Fibroblast of villous mesenchyme (primary cell): Measurements from ENCODE around the gene ATXN2. TPM values are rescaled to one million over a fixed set of nuclear protein-coding genes. Genes with fewer than 3 reads are reported as not detected.

Experiments
- DNase-seq: peaks from one replicate; pipeline ENCODE4 v3.0.0-alpha.2; 2010; ENCODE audit warnings: low read depth
- H3K4me3 ChIP-seq: 2 replicates; pipeline ENCODE4 v1.5.1; 2011; ENCODE audit warnings: low read depth, mild to moderate bottlenecking, low read length
- total RNA-seq: library from RNA; depleted of rRNA; stranded (reverse); fragments of >200 nt; gene quantifications from 2 replicates; pipeline ENCODE4 v1.2.3, GENCODE V29; 2012
- TF ChIP-seq, protein P1 (sequence below): IDR thresholded peaks from 2 replicates; pipeline ENCODE4 v1.5.1; 2012; ENCODE audit warnings: low read depth, mild to moderate bottlenecking, low read length; ENCODE audit not compliant: insufficient read depth

The ATXN2 gene
- total RNA-seq, 1 donor = 71.7 TPM

DNA sequence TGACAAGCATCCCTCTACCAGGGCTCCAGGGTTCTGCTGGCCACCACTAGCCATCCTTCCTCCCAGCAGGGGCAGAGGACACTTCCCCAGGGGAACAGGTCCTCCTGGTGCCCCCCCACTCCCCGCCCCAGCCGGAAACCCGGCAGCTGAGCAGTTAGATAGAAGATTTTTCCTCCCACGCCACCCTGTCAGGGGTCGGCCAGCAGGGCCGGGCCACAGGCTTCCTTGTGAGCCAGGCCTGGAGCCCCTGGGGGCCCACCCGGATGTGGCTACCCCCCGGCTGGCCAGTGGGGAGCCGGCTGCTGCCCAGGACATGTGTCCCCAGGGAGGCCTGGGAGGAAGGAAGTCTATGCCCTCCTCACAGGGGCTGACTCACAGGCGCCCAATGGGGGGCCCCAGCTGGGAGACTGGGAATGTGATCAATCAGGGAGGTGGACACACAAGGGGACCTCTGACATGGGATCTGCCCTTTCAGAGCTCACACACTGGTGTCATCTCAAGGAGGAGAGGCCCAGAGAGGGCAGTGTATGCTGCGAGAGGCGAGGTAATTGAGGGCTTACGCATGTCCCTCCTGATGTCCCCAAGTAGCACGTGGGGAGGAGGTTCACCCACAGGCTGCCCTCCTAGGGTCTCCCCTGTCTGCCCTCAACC is 189.2 kb downstream of the ATXN2 start:
- H3K4me3 ChIP-seq = peak overlapping the region; percentile 5
- TF ChIP-seq, protein P1, sequence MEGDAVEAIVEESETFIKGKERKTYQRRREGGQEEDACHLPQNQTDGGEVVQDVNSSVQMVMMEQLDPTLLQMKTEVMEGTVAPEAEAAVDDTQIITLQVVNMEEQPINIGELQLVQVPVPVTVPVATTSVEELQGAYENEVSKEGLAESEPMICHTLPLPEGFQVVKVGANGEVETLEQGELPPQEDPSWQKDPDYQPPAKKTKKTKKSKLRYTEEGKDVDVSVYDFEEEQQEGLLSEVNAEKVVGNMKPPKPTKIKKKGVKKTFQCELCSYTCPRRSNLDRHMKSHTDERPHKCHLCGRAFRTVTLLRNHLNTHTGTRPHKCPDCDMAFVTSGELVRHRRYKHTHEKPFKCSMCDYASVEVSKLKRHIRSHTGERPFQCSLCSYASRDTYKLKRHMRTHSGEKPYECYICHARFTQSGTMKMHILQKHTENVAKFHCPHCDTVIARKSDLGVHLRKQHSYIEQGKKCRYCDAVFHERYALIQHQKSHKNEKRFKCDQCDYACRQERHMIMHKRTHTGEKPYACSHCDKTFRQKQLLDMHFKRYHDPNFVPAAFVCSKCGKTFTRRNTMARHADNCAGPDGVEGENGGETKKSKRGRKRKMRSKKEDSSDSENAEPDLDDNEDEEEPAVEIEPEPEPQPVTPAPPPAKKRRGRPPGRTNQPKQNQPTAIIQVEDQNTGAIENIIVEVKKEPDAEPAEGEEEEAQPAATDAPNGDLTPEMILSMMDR = no peak
- DNase-seq = peak; percentile 79

DNA sequence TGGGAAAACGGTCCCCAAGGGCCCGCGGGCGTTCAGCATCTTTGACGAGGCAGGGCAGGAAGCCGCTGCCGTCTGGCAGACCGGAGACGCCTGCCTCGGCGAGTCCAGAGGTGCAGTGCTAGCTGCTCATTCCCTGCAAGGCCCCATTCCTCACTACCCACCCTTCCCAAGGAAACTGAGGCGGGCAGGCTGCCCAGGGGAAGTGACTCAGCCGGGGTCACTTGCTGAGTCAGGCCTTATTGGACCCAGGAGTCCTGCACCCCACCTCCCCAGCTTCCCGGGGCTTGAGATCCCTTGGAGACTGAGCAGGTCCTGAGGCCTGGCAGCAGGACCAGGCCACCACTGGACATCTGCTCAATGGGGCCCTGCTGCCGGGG is 189.7 kb downstream of the ATXN2 start:
- DNase-seq = no peak
- TF ChIP-seq, protein P1 = no peak

DNA sequence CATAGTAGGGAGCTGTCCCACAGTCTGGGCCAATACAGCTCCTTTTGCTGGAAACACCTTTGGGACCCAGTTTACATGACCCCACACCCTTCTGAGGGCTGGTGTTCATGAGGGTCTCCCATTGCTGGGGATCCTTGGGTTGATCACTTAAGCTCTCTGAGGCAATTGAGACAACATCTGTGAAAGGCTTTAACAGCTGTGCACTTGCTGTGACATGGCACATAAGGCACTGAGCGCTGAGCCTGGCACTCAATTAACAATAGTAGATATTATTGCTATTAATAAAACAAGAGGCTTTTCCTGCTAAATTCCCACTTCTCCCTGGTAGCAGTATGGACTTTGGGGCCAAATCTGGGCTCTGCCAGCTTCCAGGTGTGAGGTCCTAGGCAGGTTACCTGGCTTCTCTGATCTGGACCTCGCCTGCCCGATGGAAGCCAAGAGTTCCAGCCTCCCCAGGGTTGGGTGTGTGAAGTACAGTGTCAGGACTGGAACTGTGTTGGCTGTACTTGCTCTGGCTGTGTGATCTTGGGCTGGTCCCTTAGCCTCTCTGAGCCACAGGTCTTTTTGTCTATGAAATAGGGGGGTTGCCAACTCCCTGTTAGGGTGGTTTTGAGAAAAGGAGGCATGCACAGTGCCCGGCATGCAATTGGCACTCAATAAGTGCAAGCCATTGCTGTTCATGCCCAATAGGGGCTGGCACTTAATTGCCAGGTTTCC is 190.3 kb downstream of the ATXN2 start:
- peak overlapping the region; percentile 27 for H3K4me3 ChIP-seq
- no peak for DNase-seq
- TF ChIP-seq, protein P1 = no peak

More for the DNA sequence above, 189.7 kb downstream of the ATXN2 start:
- peak overlapping the region; percentile 27 for H3K4me3 ChIP-seq

DNA sequence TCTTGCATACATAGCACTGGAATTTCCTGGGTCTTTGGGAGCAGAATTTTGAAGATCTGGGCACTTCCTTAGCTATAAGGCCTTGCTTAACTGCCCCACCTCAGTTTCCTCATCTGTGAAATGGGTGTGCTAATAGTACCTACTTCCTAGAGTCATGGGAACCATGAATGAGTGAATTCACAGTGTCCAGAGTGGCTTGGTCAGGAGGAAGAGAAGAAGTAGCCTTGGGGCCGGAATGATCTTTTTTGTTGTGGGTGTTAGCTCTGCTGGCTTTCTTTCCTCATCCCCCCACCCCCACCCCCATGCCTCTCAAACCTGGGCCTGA is 191.0 kb downstream of the ATXN2 start:
- TF ChIP-seq, protein P1 = no peak
- peak overlapping the region; percentile 82 for H3K4me3 ChIP-seq
- DNase-seq = no peak

DNA sequence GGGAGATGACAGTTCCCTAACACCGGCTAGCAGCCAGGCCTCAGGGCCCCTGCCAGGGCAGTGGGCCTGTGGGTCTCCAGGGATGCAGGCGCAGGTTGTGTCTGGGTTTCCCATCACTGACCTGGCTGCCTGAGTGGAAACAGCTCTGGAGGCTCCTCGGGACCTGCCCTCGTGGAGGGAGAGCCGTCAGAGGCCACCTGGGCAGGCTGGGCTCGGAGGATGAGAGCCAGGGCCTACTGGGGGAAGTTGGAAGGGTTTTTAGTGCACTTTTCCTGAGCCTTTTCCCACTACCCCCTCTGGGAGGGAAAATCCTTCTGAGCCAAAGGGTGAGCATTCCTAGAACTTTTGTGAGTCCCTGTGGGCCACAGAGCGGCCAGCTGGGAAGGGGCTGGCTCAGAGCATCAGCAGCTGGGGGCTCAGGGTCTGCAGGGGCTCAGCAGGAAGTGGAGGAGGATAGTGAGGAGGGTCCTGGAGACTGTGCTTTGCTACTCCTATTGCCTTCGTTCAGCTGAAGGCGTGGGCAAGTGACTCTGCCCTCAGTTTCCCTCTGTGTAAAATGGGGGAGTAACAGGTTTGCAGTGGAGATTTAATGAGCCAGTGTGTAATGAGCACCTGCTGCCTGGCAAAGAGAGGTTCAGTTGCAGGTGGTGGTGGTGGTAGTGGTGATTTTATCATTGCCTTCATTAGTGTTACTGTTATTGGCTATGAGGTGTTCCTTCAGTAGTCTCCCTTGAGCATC is 191.6 kb downstream of the ATXN2 start:
- TF ChIP-seq, protein P1 = no peak
- peak overlapping the region; percentile 82 for H3K4me3 ChIP-seq

DNA sequence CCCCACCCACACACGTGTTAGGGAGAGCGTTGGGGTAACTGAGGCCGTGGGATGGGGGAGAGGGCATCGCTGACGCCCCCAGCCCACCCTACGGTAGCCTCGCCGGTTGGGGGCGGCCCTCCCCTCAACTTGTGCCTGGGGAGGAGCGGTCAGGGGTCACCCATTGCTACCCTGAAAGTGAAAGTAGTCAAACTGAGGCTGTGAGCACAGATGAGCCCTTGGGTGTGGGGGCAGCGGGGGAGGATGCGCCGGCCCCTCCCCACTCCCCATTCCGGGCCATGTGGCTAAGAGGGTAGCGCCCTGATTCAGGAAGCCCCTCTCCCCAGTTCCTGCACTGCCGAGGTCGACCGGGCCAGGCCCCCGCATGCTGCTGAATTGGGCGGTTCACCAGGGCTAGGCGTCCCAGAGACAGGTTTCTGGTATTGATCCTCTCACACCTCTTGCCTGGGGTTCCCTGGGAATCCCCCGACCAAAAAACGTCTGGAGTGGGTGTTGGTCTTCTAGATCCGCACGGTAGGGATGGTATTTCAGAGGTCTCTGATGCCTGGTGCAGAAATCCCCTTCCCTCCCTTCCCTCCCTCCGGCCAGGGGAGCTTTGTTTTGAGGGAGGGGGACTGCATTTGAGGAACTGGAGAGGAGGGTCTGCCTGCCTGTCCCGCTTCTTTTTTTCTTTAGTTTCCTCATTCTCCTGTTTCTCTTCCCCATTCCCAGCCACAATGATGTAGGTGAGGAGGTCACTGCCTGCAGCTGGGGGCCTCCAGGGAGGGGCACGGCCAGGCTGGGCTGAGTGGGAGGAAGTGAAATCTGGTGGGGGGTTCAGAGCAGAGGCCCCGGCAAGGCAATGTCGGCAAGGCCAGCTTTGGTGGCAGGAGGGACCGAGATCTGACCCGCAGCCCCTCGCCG is 192.4 kb downstream of the ATXN2 start:
- peak; percentile 27 for DNase-seq
- TF ChIP-seq, protein P1 = no peak
- H3K4me3 ChIP-seq = peak overlapping the region; percentile 82

More for the DNA sequence above, 191.6 kb downstream of the ATXN2 start:
- no peak for DNase-seq
